CD14-positive monocyte (primary cell): ENCODE measurements around the gene BBC3. TPM values are rescaled to one million over a fixed set of nuclear protein-coding genes. Genes with fewer than 3 reads are reported as not detected.

Source experiments
- DNase-seq, 3 donors: peaks; one replicate each; pipeline ENCODE4 v3.0.0-alpha.2; 2011 to 2022
- H2AFZ ChIP-seq: 2 replicates; pipeline ENCODE4 v1.6.0; 2012; ENCODE audit warnings: mild to moderate bottlenecking, low read depth, low read length, inconsistent platforms; ENCODE audit not compliant: insufficient read depth, poor library complexity, severe bottlenecking
- H3K27ac ChIP-seq, 2 donors: 1 replicate in 1 of 2; 2 replicates in 1 of 2; pipeline ENCODE4 v1.5.1; 2012 to 2013; ENCODE audit warnings: low read length in 2 of 2, control low read depth in 1 of 2, inconsistent platforms in 1 of 2, low read depth in 1 of 2, mild to moderate bottlenecking in 1 of 2
- H3K27me3 ChIP-seq, 2 donors: one replicate each; pipeline versions ENCODE4 v1.6.0 to v1.6.1; 2011 to 2013; ENCODE audit warnings: low read length in 2 of 2; ENCODE audit not compliant: control insufficient read depth in 2 of 2, insufficient read depth in 2 of 2
- H3K36me3 ChIP-seq, 2 donors: replicated peaks in 1 of 2; 1 replicate in 1 of 2; 2 replicates in 1 of 2; pipeline versions ENCODE4 v1.5.1 to v1.6.1; 2012 to 2013; ENCODE audit warnings: low read length in 2 of 2, control low read depth in 1 of 2, inconsistent platforms in 1 of 2, mild to moderate bottlenecking in 1 of 2; ENCODE audit not compliant: insufficient read depth in 2 of 2, control insufficient read depth in 1 of 2
- H3K4me1 ChIP-seq, 2 donors: 1 replicate in 1 of 2; 2 replicates in 1 of 2; pipeline versions ENCODE4 v1.5.1 to v1.6.1; 2012 to 2013; ENCODE audit warnings: low read length in 2 of 2, control low read depth in 1 of 2, inconsistent platforms in 1 of 2, mild to moderate bottlenecking in 1 of 2, moderate library complexity in 1 of 2; ENCODE audit not compliant: insufficient read depth in 2 of 2, control insufficient read depth in 1 of 2
- H3K4me2 ChIP-seq: replicated peaks from 2 replicates; pipeline ENCODE3; 2012; ENCODE audit warnings: low read length, moderate library complexity, mild to moderate bottlenecking; ENCODE audit not compliant: poor library complexity, severe bottlenecking; ENCODE audit errors: extremely low read depth
- H3K4me3 ChIP-seq, 3 experiments: fragments of 200-600 bp in 1 of 3; sonication (generic) in 1 of 3; replicated peaks in 1 of 3; 1 replicate in 2 of 3; 2 replicates in 1 of 3; pipeline ENCODE4 v1.5.1; 2011 to 2013; ENCODE audit warnings: low read length in 3 of 3, mild to moderate bottlenecking in 3 of 3, control low read depth in 2 of 3, low read depth in 2 of 3, inconsistent platforms in 1 of 3, moderate library complexity in 1 of 3
- H3K79me2 ChIP-seq: 2 replicates; pipeline ENCODE4 v1.6.0; 2012; ENCODE audit warnings: mild to moderate bottlenecking, control low read depth, inconsistent platforms, low read length, moderate library complexity; ENCODE audit not compliant: insufficient read depth
- H3K9ac ChIP-seq: 2 replicates; pipeline ENCODE4 v1.6.0; 2017; ENCODE audit warnings: low read length, mild to moderate bottlenecking; ENCODE audit not compliant: insufficient read depth, poor library complexity, severe bottlenecking
- H3K9me3 ChIP-seq, 2 donors: replicated peaks in 1 of 2; 1 replicate in 1 of 2; 2 replicates in 1 of 2; pipeline versions ENCODE4 v1.5.1 to v1.6.1; 2012 to 2013; ENCODE audit warnings: low read length in 2 of 2, control low read depth in 1 of 2; ENCODE audit not compliant: control insufficient read depth in 1 of 2, insufficient read depth in 1 of 2
- H4K20me1 ChIP-seq: 2 replicates; pipeline ENCODE4 v1.6.0; 2012; ENCODE audit warnings: mild to moderate bottlenecking, low read length, control low read depth, moderate library complexity; ENCODE audit not compliant: insufficient read depth
- H3K27ac Mint-ChIP-seq, 7 donors: one replicate each; pipeline ENCODE4 v1.8.0; 2020; ENCODE audit warnings: mild to moderate bottlenecking in 7 of 7, mixed read lengths in 7 of 7, moderate library complexity in 6 of 7, inconsistent platforms in 2 of 7
- H3K27me3 Mint-ChIP-seq, 3 donors: one replicate each; pipeline ENCODE4 v1.8.0; 2021 to 2022; ENCODE audit warnings: low read depth in 3 of 3, mild to moderate bottlenecking in 3 of 3, mixed read lengths in 3 of 3, moderate library complexity in 3 of 3, inconsistent platforms in 1 of 3
- H3K36me3 Mint-ChIP-seq, 2 donors: one replicate each; pipeline ENCODE4 v1.8.0; 2020; ENCODE audit warnings: mixed read lengths in 2 of 2, inconsistent platforms in 1 of 2, mild to moderate bottlenecking in 1 of 2
- H3K4me1 Mint-ChIP-seq: one replicate; pipeline ENCODE4 v1.8.0; 2020; ENCODE audit warnings: mild to moderate bottlenecking, mixed read lengths
- H3K4me3 Mint-ChIP-seq, 2 donors: one replicate each; pipeline ENCODE4 v1.8.0; 2020; ENCODE audit warnings: mild to moderate bottlenecking in 2 of 2, mixed read lengths in 2 of 2, moderate library complexity in 1 of 2
- H3K9me3 Mint-ChIP-seq, 7 donors: one replicate each; pipeline ENCODE4 v1.8.0; 2020 to 2022; ENCODE audit warnings: mixed read lengths in 7 of 7, mild to moderate bottlenecking in 6 of 7, moderate library complexity in 6 of 7, inconsistent platforms in 2 of 7
- CTCF ChIP-seq: fragments of 200-600 bp; IDR thresholded peaks from one replicate; pipeline ENCODE4 v1.8.0; 2022; ENCODE audit warnings: antibody characterized with exemption, mild to moderate bottlenecking
- WGBS: methylation state at CpG from one replicate; pipeline ENCODE4 v1.1.5; 2013; ENCODE audit warnings: missing lambda C conversion rate; ENCODE audit not compliant: insufficient coverage; 5-methylcytosine and 5-hydroxymethylcytosine counted together
- intact Hi-C, 2 donors: fragments of 100-400 bp; cut with micrococcal nuclease; formaldehyde crosslinking; loops; one replicate each; pipeline versions ENCODE4 v1.15.0 to v1.15.1; 2023
- polyA plus RNA-seq, 3 donors: library from polyadenylated mRNA; depleted of rRNA in 1 of 3; unstranded in 2 of 3; stranded (reverse) in 1 of 3; fragments of 300-500 nt in 2 of 3; fragments of >200 nt in 1 of 3; fragmentation: Illumina TruSeq in 2 of 3; gene quantifications; 1 replicate in 2 of 3; 2 replicates in 1 of 3; pipeline ENCODE4 v1.2.3, GENCODE V29; 2012 to 2021

Gene BBC3
- polyA plus RNA-seq, 3 donors, result 2.5 to 17.4 (median 4.8) TPM

GRCh38 chr19:47176627-47177090 lies 54.3 kb downstream of the BBC3 start:
- H3K4me3 Mint-ChIP-seq, result no peak overlapping the region
- H3K4me1 Mint-ChIP-seq, result peaks cover 6% of the 10 kb centered on the region
- intact Hi-C loops, result no loop called here

GRCh38 chr19:47176071-47176626 lies 54.9 kb downstream of the BBC3 start:
- Histone ChIP-seq H3K27me3 (no peaks in the 10 kb centered on the region), H3K4me2 (no peak overlapping the region), H4K20me1 (peaks cover 9% of the 10 kb centered on the region), H3K4me1 (peaks cover 4 to 10% of the 10 kb centered on the region in 2 donors), H2AFZ (no peak overlapping the region), H3K36me3 (peaks cover 41 to 84% of the 10 kb centered on the region in 2 donors), H3K9me3 (no peaks in the 10 kb centered on the region), H3K9ac (no peak overlapping the region), H3K79me2 (no peaks in the 10 kb centered on the region), H3K4me3 (no peak overlapping the region), H3K27ac (peak overlapping the region in 1 of 2 donors; percentile 54)
- H3K27me3 Mint-ChIP-seq, result no peaks in the 10 kb centered on the region
- peak overlapping the region in 3 of 7 donors; percentile 3 to 82 (median 6) for H3K27ac Mint-ChIP-seq
- TF ChIP-seq CTCF, result no peak
- peaks cover 6% of the 10 kb centered on the region for H3K4me1 Mint-ChIP-seq
- WGBS, result no CpG with 5 or more reads among the region's 5 CpGs
- no peak for DNase-seq
- intact Hi-C loops, result no loop called here
- H3K9me3 Mint-ChIP-seq, result no peaks in the 10 kb centered on the region
- no peak overlapping the region for H3K4me3 Mint-ChIP-seq
- H3K36me3 Mint-ChIP-seq, result peaks cover 60 to 85% of the 10 kb centered on the region in 2 donors

More at GRCh38 chr19:47176627-47177090, 54.3 kb downstream of the BBC3 start:
- Histone ChIP-seq H3K36me3 (peaks cover 41 to 84% of the 10 kb centered on the region in 2 donors), H3K9ac (no peak overlapping the region), H3K27me3 (no peaks in the 10 kb centered on the region), H2AFZ (no peak overlapping the region), H3K27ac (peak overlapping the region in 1 of 2 donors; percentile 54), H3K4me2 (no peak overlapping the region), H3K79me2 (no peaks in the 10 kb centered on the region), H3K4me1 (peaks cover 4 to 10% of the 10 kb centered on the region in 2 donors), H3K4me3 (no peak overlapping the region), H3K9me3 (no peaks in the 10 kb centered on the region), H4K20me1 (peaks cover 9% of the 10 kb centered on the region)
- H3K27me3 Mint-ChIP-seq, result no peaks in the 10 kb centered on the region
- WGBS, result 20% methylated on average over 2 of the region's 5 CpGs
- H3K27ac Mint-ChIP-seq, result peak overlapping the region in 4 of 7 donors; percentile 3 to 82 (median 26)
- DNase-seq, result no peak
- TF ChIP-seq CTCF, result no peak
- H3K36me3 Mint-ChIP-seq, result peaks cover 60 to 83% of the 10 kb centered on the region in 2 donors
- H3K9me3 Mint-ChIP-seq, result no peaks in the 10 kb centered on the region
